Measurements from ENCODE around the gene TROAP.

TROAP gene

GRCh38 chr12:49336645-49337584 is 13.9 kb downstream of the TROAP start, which contains the start of gene C1QL4:
TSS of gene C1QL4 (minus strand) at chr12:49337188. CDS start at chr12:49336477, 711 bp downstream.
- ChIA-PET POLR2A (ENCODE audit: low non-redundant PET) (no interaction called here), CTCF (interaction anchor here (0.6 to 1.8 kb wide), 10 partner anchors 9 to 67 kb away, joined by 3 to 7 read pairs (median 4); partner anchors contain the start of gene DNAJC22)
- H3K27ac ChIP-seq = no peak within 1 kb of the TSS
- TF ChIP-seq CTCF (conservative IDR thresholded peaks at IDR 0.05; ENCODE audit: low read depth) = peak; percentile 97
- peak; percentile 80 for DNase-seq (ENCODE audit: low spot score)

- ChIA-PET CTCF (interaction anchor here (0.6 to 0.7 kb wide), 2 partner anchors 9 to 153 kb away, joined by 4 to 5 read pairs; no protein-coding TSS in a partner anchor), POLR2A (ENCODE audit: low non-redundant PET) (no interaction called here)
- DNase-seq (ENCODE audit: low spot score) = no peak
- TF ChIP-seq CTCF (conservative IDR thresholded peaks at IDR 0.05; ENCODE audit: low read depth) = no peak
- H3K27ac ChIP-seq = no peak overlapping the region; the same call in 1 of the 2 replicates
Observed at GRCh38 chr12:49338830-49339463, 15.9 kb downstream of the TROAP start.

- no peak for DNase-seq (ENCODE audit: low spot score)
- POLR2A ChIA-PET (ENCODE audit: low non-redundant PET) = no interaction called here
- no peak overlapping the region; the same call in 1 of the 2 replicates for H3K27ac ChIP-seq
- CTCF ChIA-PET = interaction anchor here (0.6 to 0.7 kb wide), 2 partner anchors 8 to 19 kb away, joined by 3 to 4 read pairs; no protein-coding TSS in a partner anchor
- no peak for TF ChIP-seq CTCF (conservative IDR thresholded peaks at IDR 0.05; ENCODE audit: low read depth)
Observed at GRCh38 chr12:49339464-49339861, 16.4 kb downstream of the TROAP start.

- CTCF ChIA-PET = no interaction called here
- POLR2A ChIA-PET (ENCODE audit: low non-redundant PET) = no interaction called here
- no peak for DNase-seq (ENCODE audit: low spot score)
- no peak overlapping the region for H3K27ac ChIP-seq
- TF ChIP-seq CTCF (conservative IDR thresholded peaks at IDR 0.05; ENCODE audit: low read depth) = no peak
Observed at GRCh38 chr12:49340095-49340870, 17.2 kb downstream of the TROAP start.

GRCh38 chr12:49340971-49341776 is 18.1 kb downstream of the TROAP start:
- H3K27ac ChIP-seq = no peak overlapping the region
- no peak for TF ChIP-seq CTCF (conservative IDR thresholded peaks at IDR 0.05; ENCODE audit: low read depth)
- CTCF ChIA-PET = interaction anchor here (0.6 to 2.7 kb wide), 5 partner anchors 9 to 131 kb away, joined by 3 to 30 read pairs (median 4); no protein-coding TSS in a partner anchor
- POLR2A ChIA-PET (ENCODE audit: low non-redundant PET) = no interaction called here
- DNase-seq (ENCODE audit: low spot score) = no peak
